Measurements from ENCODE around the gene GRM2.

DNA sequence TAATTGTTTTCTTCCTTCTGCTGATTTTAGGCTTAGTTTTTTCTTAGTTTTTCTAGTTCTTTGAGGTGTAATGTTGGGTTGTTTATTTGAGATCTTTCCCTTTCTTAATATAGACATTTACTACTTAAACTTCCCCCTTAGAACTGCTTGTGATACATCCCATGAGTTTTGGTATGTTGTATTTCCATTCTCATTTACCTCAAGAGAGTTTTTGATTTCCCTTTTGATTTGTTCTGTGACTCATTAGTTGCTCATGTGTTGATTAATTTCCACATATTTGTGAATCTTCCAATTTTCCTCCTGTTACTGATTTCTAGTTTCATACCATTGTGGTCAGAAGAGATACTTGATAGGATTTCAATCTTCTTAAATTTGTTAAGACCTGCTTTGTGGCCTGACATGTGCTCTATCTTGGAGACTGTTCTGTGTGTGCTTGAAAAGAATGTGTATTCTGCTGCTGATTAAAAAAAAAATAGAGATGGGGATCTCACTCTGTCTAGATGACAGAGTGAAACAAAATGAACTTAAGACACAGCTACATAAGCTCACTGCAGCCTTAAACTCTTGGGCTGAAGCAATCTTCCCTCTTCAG lies 22.3 kb downstream of the GRM2 start:
- TF ChIP-seq SRF (IDR thresholded peaks at IDR 0.05; ENCODE audit: low read depth in 2 of 2, low read length in 2 of 2) (no peak), POLR2AphosphoS5 (IDR thresholded peaks at IDR 0.05; ENCODE audit: low read length) (no peak), SIN3A (IDR thresholded peaks at IDR 0.05; ENCODE audit: low read depth, low read length) (no peak)
- TF ChIP-seq, protein P1, sequence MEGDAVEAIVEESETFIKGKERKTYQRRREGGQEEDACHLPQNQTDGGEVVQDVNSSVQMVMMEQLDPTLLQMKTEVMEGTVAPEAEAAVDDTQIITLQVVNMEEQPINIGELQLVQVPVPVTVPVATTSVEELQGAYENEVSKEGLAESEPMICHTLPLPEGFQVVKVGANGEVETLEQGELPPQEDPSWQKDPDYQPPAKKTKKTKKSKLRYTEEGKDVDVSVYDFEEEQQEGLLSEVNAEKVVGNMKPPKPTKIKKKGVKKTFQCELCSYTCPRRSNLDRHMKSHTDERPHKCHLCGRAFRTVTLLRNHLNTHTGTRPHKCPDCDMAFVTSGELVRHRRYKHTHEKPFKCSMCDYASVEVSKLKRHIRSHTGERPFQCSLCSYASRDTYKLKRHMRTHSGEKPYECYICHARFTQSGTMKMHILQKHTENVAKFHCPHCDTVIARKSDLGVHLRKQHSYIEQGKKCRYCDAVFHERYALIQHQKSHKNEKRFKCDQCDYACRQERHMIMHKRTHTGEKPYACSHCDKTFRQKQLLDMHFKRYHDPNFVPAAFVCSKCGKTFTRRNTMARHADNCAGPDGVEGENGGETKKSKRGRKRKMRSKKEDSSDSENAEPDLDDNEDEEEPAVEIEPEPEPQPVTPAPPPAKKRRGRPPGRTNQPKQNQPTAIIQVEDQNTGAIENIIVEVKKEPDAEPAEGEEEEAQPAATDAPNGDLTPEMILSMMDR (IDR thresholded peaks at IDR 0.05 in 2 of 3, conservative IDR thresholded peaks at IDR 0.05 in 1 of 3; ENCODE audit: control insufficient read depth in 2 of 3, extremely low read depth in 1 of 3, insufficient read depth in 1 of 3, low read depth in 3 of 3, low read length in 3 of 3): no peak
